Mononuclear cell (primary cell): ENCODE results near the gene DNAJC1. TPM values are rescaled to one million over a fixed set of nuclear protein-coding genes. Genes with fewer than 3 reads are reported as not detected.

Experiments
- H3K27me3 ChIP-seq: 2 replicates; pipeline ENCODE4 v1.6.0; 2011; ENCODE audit warnings: low read length, control low read depth; ENCODE audit not compliant: insufficient read depth
- H3K4me1 ChIP-seq: 2 replicates; pipeline ENCODE4 v1.5.1; 2011; ENCODE audit warnings: mild to moderate bottlenecking, low read length, control low read depth; ENCODE audit not compliant: insufficient read depth
- H3K4me3 ChIP-seq: 2 replicates; pipeline ENCODE4 v1.5.1; 2011; ENCODE audit warnings: mild to moderate bottlenecking, low read length, moderate library complexity
- H3K9me3 ChIP-seq: 2 replicates; pipeline ENCODE4 v1.5.1; 2011; ENCODE audit warnings: low read depth, mild to moderate bottlenecking, control low read depth, low read length
- total RNA-seq: library from RNA; depleted of rRNA; stranded (reverse); fragments of >200 nt; gene quantifications from one replicate; pipeline ENCODE4 v1.2.3, GENCODE V29; 2012

Gene DNAJC1
- total RNA-seq, 1 donor, result 50.1 TPM

DNA sequence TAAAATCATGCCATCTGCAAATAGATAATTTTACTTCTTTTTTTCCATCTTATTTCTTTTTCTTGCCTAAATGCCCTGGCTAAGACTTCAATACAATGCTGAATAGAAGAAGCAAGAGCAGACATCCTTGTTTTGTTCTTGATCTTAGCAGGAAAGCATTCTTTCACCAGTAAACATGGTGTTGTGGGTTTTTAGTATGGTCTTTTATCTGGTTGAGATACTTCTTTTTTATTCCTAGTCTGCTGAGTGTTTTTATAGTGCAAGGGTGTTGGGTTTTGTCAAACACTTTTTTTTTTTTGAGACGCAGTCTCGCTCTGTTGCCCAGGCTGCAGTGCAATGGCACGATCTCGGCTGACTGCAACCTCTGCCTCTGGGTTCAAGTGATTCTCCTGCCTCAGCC is 232.3 kb downstream of the DNAJC1 start:
- H3K4me1 ChIP-seq, result no peaks in the 10 kb centered on the region
- H3K9me3 ChIP-seq, result no peaks in the 10 kb centered on the region
- H3K27me3 ChIP-seq, result no peaks in the 10 kb centered on the region
- H3K4me3 ChIP-seq, result no peak overlapping the region

- H3K27me3 ChIP-seq, result no peaks in the 10 kb centered on the region
- H3K4me3 ChIP-seq, result no peak overlapping the region
Measured at GRCh38 chr10:21769041-21769440, 234.5 kb downstream of the DNAJC1 start.

DNA sequence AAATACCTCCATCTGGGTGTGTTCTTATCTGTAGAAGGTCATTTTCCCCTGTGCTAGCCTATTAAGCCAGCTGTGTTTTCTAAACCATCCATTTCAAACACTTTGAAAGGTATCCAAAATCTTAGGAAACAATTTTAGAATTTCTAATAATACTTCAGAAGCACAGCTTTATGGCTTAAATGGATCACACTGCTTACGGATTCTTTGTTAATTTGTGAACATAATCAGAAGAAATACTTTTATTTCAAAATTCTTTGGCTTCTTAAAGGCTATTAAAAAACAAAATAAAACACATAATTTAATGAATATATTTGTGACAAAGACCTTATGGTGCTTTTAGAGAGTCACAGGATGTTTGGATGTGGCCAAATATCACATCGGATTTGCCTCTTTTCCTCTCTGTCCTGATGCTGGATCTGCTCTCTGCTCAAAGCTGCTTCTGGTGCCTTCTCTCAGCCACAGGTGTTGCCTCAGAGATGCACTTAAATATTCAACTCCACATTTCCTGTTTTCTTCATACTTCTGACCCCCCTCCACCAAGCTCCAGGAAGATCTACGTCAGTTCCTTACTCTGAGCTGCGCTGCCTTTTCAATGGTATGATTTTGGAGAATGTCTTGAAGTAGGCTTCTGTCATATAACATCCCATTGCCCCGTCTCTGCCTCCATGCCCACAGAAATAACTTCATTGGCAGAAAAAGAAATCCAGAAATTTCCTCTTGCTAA is 238.9 kb downstream of the DNAJC1 start:
- Histone ChIP-seq H3K9me3 (no peaks in the 10 kb centered on the region), H3K4me3 (no peak overlapping the region), H3K4me1 (no peaks in the 10 kb centered on the region), H3K27me3 (no peaks in the 10 kb centered on the region)

More at GRCh38 chr10:21769041-21769440, 234.5 kb downstream of the DNAJC1 start:
- H3K9me3 ChIP-seq, result no peaks in the 10 kb centered on the region
- H3K4me1 ChIP-seq, result no peaks in the 10 kb centered on the region

DNA sequence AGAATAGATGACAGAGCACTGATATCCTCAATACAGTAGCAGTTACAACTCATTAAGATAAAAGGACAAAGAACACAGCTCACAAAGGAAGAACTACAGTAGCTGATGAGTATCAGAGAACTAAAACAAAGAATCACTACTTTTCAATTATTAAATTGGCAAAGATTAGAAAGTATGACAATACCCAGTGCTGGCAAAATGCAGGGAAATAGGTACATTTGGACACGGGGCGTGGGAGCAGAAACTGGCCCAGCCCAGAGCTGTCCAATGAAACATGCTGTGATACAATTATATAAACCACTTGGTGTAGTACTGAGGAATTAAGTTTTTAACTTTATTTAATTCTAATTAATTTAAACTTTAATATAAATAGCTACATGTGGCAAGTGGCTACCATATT is 243.2 kb downstream of the DNAJC1 start:
- Histone ChIP-seq H3K4me1 (no peaks in the 10 kb centered on the region), H3K9me3 (no peaks in the 10 kb centered on the region), H3K27me3 (no peaks in the 10 kb centered on the region), H3K4me3 (no peak overlapping the region)

- no peaks in the 10 kb centered on the region for H3K27me3 ChIP-seq
- H3K4me1 ChIP-seq, result no peaks in the 10 kb centered on the region
- H3K9me3 ChIP-seq, result no peaks in the 10 kb centered on the region
Measured at GRCh38 chr10:21759232-21759631, 244.3 kb downstream of the DNAJC1 start.

GRCh38 chr10:21758696-21759095 is 244.8 kb downstream of the DNAJC1 start:
- Histone ChIP-seq H3K27me3 (no peaks in the 10 kb centered on the region), H3K9me3 (no peaks in the 10 kb centered on the region), H3K4me1 (no peaks in the 10 kb centered on the region), H3K4me3 (no peak overlapping the region)

More at GRCh38 chr10:21759232-21759631, 244.3 kb downstream of the DNAJC1 start:
- no peak overlapping the region for H3K4me3 ChIP-seq

DNA sequence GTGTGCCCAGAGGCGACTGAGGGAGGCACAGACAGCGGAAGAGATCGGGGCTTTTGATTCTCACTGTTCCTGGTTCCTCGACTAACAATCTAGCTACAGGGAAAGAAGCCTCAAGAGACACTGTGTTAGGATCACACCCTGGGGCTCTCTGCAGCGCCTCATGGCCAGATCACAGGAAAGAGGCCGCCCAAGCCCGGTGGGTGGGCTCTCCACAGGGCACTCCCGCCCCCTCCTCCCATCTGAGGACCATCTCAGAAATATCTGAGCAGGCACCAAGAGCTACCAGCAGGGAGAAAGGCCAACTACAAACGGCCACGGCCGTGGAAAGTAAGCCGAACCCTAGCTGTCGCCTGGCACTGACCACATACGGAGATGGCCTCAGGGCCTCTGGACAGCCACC is 245.3 kb downstream of the DNAJC1 start:
- Histone ChIP-seq H3K9me3 (no peaks in the 10 kb centered on the region), H3K4me3 (no peak overlapping the region), H3K4me1 (no peaks in the 10 kb centered on the region), H3K27me3 (no peaks in the 10 kb centered on the region)

DNA sequence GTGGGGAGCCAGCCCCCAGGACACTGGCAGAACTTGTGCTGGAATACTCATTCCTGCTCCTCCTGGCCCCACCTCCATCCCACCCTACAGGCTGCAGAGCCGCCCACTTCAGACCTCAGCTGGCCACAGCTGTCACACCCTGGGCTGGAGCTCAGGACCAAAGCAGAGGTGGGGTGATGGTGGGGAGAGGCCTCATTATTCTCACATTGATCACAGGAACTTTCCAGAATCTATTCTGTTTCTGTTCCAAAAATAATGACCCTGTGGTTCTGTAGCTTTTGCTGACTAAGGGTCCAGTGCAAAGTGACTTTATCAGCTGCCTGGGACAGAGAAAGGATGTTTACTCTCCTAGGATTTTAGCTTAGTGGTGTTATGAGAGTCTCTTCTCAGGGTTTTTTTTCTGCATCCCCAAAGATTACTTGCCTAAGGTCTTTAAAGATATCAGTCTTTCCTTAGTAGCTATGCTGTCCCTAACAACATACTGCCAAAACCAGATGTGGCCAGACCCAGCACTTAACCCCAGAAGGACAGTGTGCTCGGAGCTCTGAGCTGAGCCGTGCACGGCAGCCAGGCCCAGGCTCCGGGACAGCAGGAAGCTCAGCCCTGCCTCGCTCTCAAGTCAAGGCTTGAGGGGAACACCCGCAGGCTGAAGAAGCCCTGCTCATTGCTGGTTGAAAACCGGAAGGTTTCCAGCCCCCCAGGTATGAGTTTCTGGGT is 246.2 kb downstream of the DNAJC1 start:
- H3K27me3 ChIP-seq, result no peaks in the 10 kb centered on the region
- H3K4me1 ChIP-seq, result no peaks in the 10 kb centered on the region
- H3K9me3 ChIP-seq, result no peaks in the 10 kb centered on the region
- H3K4me3 ChIP-seq, result no peak overlapping the region

- H3K4me1 ChIP-seq, result no peaks in the 10 kb centered on the region
- H3K27me3 ChIP-seq, result no peaks in the 10 kb centered on the region
- no peak overlapping the region for H3K4me3 ChIP-seq
- H3K9me3 ChIP-seq, result no peaks in the 10 kb centered on the region
Measured at GRCh38 chr10:21756707-21757106, 246.8 kb downstream of the DNAJC1 start.

DNA sequence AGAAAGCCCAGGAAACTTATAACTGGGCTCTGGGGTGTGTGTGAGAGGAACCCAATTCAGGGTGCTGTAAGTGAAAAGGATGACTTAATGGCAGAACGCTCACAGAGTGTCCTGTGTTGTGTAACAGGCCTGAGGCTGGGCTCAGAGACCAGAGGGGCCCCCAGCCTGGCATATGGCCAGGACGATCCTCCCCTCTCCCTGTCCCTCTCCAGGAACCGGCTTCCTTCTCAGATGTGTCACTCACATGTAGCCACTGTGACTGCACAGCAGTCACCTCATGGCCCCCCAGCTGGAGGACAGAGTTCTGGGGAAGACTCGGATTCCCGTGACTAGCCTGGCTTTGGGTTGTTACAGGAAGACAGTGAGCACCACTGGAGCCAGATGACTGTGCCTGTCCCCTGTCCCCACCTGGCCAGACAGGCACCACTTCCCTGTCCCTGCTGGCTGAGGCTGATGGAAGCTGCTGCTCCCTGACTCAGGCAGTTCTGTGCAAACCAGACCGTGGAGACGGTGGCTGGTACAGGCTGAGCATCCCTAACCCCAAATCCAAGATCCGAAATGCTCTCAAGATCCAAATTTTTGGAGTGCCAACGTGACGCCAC is 249.0 kb downstream of the DNAJC1 start:
- H3K4me3 ChIP-seq, result no peak overlapping the region
- no peaks in the 10 kb centered on the region for H3K4me1 ChIP-seq
- no peaks in the 10 kb centered on the region for H3K9me3 ChIP-seq
- H3K27me3 ChIP-seq, result no peaks in the 10 kb centered on the region

GRCh38 chr10:21753497-21754270 is 249.8 kb downstream of the DNAJC1 start:
- Histone ChIP-seq H3K9me3 (no peaks in the 10 kb centered on the region), H3K4me1 (no peaks in the 10 kb centered on the region), H3K27me3 (no peaks in the 10 kb centered on the region), H3K4me3 (no peak overlapping the region)

GRCh38 chr10:21751341-21752310 is 251.9 kb downstream of the DNAJC1 start:
- H3K27me3 ChIP-seq, result no peaks in the 10 kb centered on the region
- no peak overlapping the region for H3K4me3 ChIP-seq
- H3K9me3 ChIP-seq, result no peaks in the 10 kb centered on the region
- peaks cover 3% of the 10 kb centered on the region for H3K4me1 ChIP-seq

DNA sequence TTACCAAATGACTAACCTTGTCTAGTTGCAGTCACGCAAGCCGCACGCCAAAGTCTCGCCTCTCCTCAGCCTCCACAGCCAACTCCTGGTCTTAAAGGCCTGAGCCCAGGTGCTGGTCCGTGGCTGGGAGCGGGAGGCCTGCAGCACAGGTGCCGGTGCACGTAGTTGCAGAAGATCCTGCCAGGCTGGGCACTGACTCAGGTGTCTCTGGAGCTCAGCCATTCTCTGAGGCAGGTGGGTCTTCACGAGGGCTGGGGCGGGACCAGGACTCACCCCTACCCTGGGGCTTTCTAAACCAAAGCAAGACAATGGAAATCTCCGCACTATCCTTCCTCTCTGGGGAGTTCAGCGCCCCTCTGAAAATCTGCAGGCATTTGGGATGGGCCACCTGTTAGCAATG is 253.1 kb downstream of the DNAJC1 start:
- Histone ChIP-seq H3K9me3 (no peaks in the 10 kb centered on the region), H3K4me3 (no peak overlapping the region), H3K4me1 (peaks cover 3% of the 10 kb centered on the region), H3K27me3 (no peaks in the 10 kb centered on the region)

- no peaks in the 10 kb centered on the region for H3K9me3 ChIP-seq
- H3K4me3 ChIP-seq, result no peak overlapping the region
- no peaks in the 10 kb centered on the region for H3K27me3 ChIP-seq
- peaks cover 3% of the 10 kb centered on the region for H3K4me1 ChIP-seq
Measured at GRCh38 chr10:21749788-21750187, 253.7 kb downstream of the DNAJC1 start.
